AG10803 (cell line): ENCODE results near the gene HOXD12.

Experiments used
- DNase-seq: peaks from one replicate; pipeline ENCODE4 v3.0.0; 2010; ENCODE audit warnings: low read depth
- H3K4me3 ChIP-seq: 2 replicates; pipeline ENCODE4 v1.5.1; 2011; ENCODE audit warnings: mild to moderate bottlenecking, low read length, control low read depth
- TF ChIP-seq, protein P1 (sequence below): conservative IDR thresholded peaks from 2 replicates; pipeline ENCODE4 v1.5.1; 2011; ENCODE audit warnings: mild to moderate bottlenecking, low read length, control low read depth, inconsistent platforms

HOXD12 gene

DNA sequence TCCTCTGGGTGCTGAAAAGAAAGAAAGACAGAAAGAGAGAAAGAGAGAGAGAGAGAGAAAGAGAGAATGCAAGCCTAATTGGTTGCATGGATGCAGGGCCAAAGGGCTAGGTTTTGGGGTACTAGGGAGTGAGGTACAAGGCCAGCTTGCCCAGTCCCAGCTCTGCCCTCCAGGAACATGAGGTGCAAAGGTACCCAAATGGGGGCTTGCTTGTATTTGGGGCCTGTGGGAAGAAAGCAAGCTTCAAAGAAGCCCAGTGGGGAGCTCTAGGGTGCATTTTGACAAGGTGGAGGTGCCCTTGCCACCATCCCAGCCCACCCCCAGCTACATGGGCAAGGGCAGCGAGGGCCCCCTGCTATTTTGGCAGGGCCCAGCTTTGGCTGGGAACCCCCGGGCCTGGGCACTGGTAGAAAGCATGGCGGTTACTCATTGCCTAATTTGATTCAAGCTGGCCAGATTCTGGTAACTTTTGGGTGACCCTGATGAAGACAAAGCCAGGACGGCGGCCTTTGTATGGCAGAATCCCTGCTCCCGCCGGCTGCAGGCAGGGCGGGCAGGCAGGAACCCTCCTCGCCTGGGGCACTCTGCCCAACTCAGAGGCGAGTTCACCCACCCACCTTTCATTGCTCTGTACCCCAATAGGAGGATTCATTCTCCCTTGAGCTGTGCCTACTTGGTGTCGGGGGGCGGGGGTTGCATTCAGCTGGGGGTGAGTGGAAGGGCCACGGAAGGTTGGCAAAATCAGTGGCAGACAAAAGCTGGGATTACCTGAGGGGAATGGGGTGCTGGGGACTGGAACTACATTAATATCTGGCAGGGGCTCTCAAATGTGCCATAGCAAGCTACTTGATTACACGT lies 51.2 kb downstream of the HOXD12 start:
- no peak overlapping the region for H3K4me3 ChIP-seq
- no peak for DNase-seq
- TF ChIP-seq, protein P1, sequence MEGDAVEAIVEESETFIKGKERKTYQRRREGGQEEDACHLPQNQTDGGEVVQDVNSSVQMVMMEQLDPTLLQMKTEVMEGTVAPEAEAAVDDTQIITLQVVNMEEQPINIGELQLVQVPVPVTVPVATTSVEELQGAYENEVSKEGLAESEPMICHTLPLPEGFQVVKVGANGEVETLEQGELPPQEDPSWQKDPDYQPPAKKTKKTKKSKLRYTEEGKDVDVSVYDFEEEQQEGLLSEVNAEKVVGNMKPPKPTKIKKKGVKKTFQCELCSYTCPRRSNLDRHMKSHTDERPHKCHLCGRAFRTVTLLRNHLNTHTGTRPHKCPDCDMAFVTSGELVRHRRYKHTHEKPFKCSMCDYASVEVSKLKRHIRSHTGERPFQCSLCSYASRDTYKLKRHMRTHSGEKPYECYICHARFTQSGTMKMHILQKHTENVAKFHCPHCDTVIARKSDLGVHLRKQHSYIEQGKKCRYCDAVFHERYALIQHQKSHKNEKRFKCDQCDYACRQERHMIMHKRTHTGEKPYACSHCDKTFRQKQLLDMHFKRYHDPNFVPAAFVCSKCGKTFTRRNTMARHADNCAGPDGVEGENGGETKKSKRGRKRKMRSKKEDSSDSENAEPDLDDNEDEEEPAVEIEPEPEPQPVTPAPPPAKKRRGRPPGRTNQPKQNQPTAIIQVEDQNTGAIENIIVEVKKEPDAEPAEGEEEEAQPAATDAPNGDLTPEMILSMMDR: no peak

DNA sequence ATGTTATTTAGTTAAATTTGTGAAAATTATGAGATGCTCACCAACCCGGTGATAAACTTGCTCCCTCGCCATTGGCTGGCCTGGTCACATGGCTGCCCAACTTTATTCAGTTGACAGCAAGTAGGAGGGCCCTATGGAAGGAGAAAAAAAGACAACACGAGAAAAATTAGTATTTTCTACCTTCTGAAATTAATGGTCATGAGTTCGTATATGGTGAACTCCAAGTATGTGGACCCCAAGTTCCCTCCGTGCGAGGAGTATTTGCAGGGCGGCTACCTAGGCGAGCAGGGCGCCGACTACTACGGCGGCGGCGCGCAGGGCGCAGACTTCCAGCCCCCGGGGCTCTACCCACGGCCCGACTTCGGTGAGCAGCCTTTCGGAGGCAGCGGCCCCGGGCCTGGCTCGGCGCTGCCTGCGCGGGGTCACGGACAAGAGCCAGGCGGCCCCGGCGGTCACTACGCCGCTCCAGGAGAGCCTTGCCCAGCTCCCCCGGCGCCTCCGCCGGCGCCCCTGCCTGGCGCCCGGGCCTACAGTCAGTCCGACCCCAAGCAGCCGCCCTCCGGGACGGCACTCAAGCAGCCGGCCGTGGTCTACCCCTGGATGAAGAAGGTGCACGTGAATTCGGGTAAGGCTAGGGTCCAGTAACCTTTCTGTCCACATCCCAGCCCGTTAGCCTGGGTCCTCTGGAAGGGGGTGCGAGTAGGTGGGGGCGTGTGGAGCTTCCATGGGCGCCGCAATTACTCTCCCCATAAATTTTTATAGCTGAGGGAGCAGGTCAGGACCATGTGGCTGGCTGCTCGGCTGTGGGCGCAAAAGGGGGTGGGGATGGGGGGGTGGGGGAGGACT lies 52.1 kb downstream of the HOXD12 start, which contains the start of gene HOXD4:
HOXD4 (plus strand) TSS at position 109 of the 846 bp plus-strand sequence; CDS start at position 193, 84 bp downstream.
- TF ChIP-seq, protein P1: no peak
- H3K4me3 ChIP-seq: peak within 1 kb of the TSS; percentile 31
- no peak for DNase-seq
